Uterus (tissue), 2 donors: ENCODE data around the gene NYAP1.

ENCODE experiments used
- POLR2A ChIP-seq, 2 donors: fragments of 450-650 bp; IDR thresholded peaks; one replicate each; pipeline ENCODE4 v1.6.1; 2016; ENCODE audit warnings: antibody characterized with exemption in 2 of 2, mild to moderate bottlenecking in 1 of 2, moderate library complexity in 1 of 2
- TF ChIP-seq, protein P1 (sequence below), 4 experiments: fragments of 200-600 bp in 2 of 4; fragments of 450-650 bp in 2 of 4; sonication (generic) in 2 of 4; IDR thresholded peaks; one replicate each; pipeline ENCODE4 v1.5.1; 2016 to 2019; ENCODE audit warnings: antibody characterized with exemption in 4 of 4, mild to moderate bottlenecking in 2 of 4, moderate library complexity in 1 of 4

DNA sequence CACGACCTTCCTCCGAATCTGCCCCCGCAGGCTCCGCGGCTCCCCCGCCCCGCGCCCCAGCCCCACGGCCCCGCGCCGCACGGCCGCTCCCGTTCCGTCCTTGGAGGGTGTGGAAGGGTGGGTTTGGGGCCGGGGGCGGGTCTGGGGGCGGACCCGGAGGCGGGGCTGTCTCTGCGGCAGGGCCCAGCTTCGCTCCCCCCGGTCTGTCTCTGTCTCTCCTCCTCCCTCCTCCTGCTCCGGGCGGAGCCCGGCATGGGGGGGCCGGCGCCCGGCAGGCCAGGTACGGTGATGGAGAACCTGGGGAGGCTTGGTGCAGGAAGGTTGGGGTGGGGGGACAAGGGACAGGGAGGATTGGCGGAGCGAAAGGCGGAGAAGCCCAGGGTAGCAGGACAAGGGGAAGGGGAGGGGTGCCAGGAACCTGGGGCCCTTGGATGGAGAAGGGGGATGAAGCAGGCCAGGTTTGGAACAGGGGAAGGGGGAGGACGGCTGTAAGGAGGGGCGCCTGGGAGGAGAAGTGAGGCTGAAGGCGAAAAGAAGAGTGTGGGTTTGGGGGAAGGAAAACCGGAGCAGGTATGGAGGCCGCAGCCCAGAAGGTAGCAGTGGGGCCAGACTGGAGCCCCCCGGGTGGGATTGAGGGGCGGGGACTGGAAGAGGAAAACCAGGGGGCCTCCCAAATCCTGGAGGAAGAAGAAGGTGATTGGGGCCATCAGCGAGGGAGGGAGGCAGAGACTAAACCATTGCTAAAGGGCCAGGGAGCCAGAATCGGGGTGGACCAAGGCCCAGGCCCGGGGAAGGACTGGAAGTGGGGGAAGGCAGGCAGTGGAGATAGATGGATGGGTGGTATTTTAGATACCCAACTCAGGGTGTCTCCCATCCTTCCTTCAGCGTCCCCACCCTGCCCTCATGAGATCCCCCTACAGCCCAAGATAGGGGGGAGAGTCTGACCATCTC is at the start of gene NYAP1:
- TF ChIP-seq, protein P1, sequence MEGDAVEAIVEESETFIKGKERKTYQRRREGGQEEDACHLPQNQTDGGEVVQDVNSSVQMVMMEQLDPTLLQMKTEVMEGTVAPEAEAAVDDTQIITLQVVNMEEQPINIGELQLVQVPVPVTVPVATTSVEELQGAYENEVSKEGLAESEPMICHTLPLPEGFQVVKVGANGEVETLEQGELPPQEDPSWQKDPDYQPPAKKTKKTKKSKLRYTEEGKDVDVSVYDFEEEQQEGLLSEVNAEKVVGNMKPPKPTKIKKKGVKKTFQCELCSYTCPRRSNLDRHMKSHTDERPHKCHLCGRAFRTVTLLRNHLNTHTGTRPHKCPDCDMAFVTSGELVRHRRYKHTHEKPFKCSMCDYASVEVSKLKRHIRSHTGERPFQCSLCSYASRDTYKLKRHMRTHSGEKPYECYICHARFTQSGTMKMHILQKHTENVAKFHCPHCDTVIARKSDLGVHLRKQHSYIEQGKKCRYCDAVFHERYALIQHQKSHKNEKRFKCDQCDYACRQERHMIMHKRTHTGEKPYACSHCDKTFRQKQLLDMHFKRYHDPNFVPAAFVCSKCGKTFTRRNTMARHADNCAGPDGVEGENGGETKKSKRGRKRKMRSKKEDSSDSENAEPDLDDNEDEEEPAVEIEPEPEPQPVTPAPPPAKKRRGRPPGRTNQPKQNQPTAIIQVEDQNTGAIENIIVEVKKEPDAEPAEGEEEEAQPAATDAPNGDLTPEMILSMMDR (IDR thresholded peaks at IDR 0.05) = no peak
- TF ChIP-seq POLR2A (IDR thresholded peaks at IDR 0.05) = no peak
